Skin of body (tissue), 2 donors: ENCODE data around the gene PKMYT1. TPM values are rescaled to one million over a fixed set of nuclear protein-coding genes. Genes with fewer than 3 reads are reported as not detected.

Experiments
- DNase-seq: peaks from one replicate; lab custom pipeline; 2025; lab: John Stamatoyannopoulos, UW
- total RNA-seq: library from RNA; depleted of rRNA; stranded (reverse); fragments of >200 nt; gene quantifications from one replicate; pipeline ENCODE4 v1.2.3, GENCODE V29; 2014

PKMYT1 gene
- total RNA-seq, result 3.6 TPM

GRCh38 chr16:2980227-2981176 is at the start of gene PKMYT1:
Gene PKMYT1 (minus strand): TSS chr16:2980446. CDS start chr16:2979657, 789 bp downstream.
- DNase-seq, result peak; percentile 82

GRCh38 chr16:3029491-3030221 is 49.4 kb upstream of the PKMYT1 start:
- DNase-seq, result no peak

- no peak for DNase-seq
Measured at GRCh38 chr16:3028716-3029319, 48.6 kb upstream of the PKMYT1 start.

GRCh38 chr16:3027983-3028715 is 47.9 kb upstream of the PKMYT1 start:
- peak; percentile 19 for DNase-seq

- no peak for DNase-seq
Measured at GRCh38 chr16:3027489-3027795, 47.2 kb upstream of the PKMYT1 start.

- no peak for DNase-seq
Measured at GRCh38 chr16:3026609-3027488, 46.6 kb upstream of the PKMYT1 start.

GRCh38 chr16:3026003-3026378 is 45.7 kb upstream of the PKMYT1 start:
- no peak for DNase-seq

- DNase-seq, result no peak
Measured at GRCh38 chr16:3025032-3026002, 45.1 kb upstream of the PKMYT1 start.

GRCh38 chr16:3023669-3024478 is 43.6 kb upstream of the PKMYT1 start, which contains the start of the genes HCFC1R1 and THOC6:
Gene HCFC1R1 (minus strand): TSS chr16:3023942. CDS start chr16:3023941, 1 bp downstream.
Gene THOC6 (plus strand): TSS chr16:3024035. CDS start chr16:3024327, 292 bp downstream.
- peak; percentile 92 for DNase-seq

GRCh38 chr16:3023415-3023668 is 43.1 kb upstream of the PKMYT1 start:
- peak; percentile 29 for DNase-seq

GRCh38 chr16:3022684-3023414 is 42.6 kb upstream of the PKMYT1 start:
- DNase-seq, result no peak

GRCh38 chr16:3022208-3022683 is 42.0 kb upstream of the PKMYT1 start:
- peak; percentile 86 for DNase-seq

- DNase-seq, result peak; percentile 52
Measured at GRCh38 chr16:3021449-3022207, 41.4 kb upstream of the PKMYT1 start.

GRCh38 chr16:3020604-3021448 is 40.6 kb upstream of the PKMYT1 start:
- peak; percentile 77 for DNase-seq

GRCh38 chr16:3020247-3020603 is 40.0 kb upstream of the PKMYT1 start, which contains the start of gene TNFRSF12A:
Gene TNFRSF12A (plus strand): TSS chr16:3020368. CDS start chr16:3020398, 30 bp downstream.
- DNase-seq, result no peak
